GM12892 (cell line): ENCODE results near the gene IL17RD.

Experiments used
- DNase-seq: peaks from one replicate; pipeline ENCODE4 v3.0.0; 2011; ENCODE audit not compliant: insufficient read length
- FAIRE-seq: peaks from 2 replicates; lab custom pipeline; 2011; peaks lifted over from hg19 to GRCh38; lab: Jason Lieb, UNC
- POLR2A ChIP-seq: IDR thresholded peaks from 2 replicates; pipeline ENCODE4 v1.6.1; 2011; ENCODE audit warnings: low read depth, low read length, control low read depth
- POLR2AphosphoS5 ChIP-seq: IDR thresholded peaks from 2 replicates; pipeline ENCODE4 v1.6.1; 2011; ENCODE audit warnings: low read depth, low read length, control low read depth
- TAF1 ChIP-seq: IDR thresholded peaks from 2 replicates; pipeline ENCODE4 v1.6.1; 2011; ENCODE audit warnings: low read depth, mild to moderate bottlenecking, control low read depth, low read length, borderline replicate concordance

Gene IL17RD

DNA sequence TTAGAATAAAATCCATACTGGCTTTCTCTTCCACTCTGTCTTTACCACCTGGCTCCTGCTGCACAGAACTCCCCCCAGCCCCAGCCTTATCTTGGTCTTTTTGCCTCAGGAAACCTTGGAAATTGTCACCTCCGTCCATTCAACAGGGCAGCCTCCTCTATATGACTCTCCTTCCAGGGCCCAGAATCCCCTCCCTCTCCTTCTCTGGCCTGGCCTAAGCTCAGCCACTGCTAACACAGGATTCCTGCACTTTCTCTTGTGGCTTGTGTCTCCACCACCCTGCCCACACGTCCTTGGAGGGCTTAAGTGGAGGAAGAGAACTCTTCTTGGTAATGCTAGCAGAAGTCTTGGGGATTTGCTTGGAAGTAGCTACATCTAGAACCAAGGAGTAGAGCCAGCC is 1.5 kb upstream of the IL17RD start:
- DNase-seq (no peak), FAIRE-seq (no peak)
- TF ChIP-seq POLR2AphosphoS5 (no peak), POLR2A (no peak), TAF1 (no peak)

DNA sequence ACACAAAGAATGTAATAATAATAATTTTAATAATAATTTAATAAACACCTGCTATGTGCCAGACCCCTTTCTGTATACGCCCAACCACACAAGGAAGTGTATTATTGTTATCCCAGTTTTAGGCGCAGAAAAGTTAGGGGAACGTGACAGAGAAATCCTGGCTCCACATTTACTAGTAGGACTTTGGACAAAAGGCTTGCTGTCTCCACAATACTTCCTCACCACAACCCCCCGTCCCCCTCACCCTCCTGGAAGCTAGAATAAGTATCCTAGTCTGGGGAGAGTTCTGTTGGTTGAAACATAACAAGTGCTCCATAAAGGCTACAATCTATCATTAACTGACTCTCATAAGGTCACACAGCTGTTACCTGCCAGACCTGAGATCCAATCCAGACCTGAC is 488 bp upstream of the IL17RD start:
- TF ChIP-seq TAF1 (no peak), POLR2AphosphoS5 (no peak), POLR2A (no peak)
- DNase-seq (no peak), FAIRE-seq (no peak)

DNA sequence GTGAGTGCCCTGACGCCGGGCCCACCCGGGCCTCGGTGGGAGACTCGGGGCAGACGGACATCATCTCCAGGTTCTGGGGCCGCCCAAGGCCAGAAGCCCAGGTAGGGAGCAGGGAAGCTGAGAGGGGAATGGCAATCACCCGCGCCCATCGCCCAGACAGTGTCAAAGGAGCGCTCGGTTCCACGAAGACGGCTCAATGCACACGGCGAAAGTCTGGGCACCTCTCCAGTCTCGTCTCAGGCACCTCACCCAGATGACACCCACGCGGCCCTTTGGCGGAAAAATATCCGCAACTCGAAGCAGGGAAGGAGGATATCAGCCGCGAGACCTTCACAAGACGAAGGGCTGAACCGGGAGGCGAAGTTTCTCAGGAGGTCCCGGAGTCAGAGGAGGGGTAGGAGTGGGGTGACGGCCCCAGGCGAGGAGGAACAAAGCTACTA is 916 bp downstream of the IL17RD start:
- FAIRE-seq (no peak), DNase-seq (no peak)
- no peak for TF ChIP-seq POLR2AphosphoS5
- no peak for TF ChIP-seq TAF1
- TF ChIP-seq POLR2A = no peak

- FAIRE-seq (no peak), DNase-seq (no peak)
- TF ChIP-seq POLR2A (no peak), POLR2AphosphoS5 (no peak), TAF1 (no peak)
These were observed 1.4 kb downstream of the IL17RD start for GRCh38 chr3:57163751-57164150.

GRCh38 chr3:57161915-57162314 is 3.2 kb downstream of the IL17RD start:
- FAIRE-seq (no peak), DNase-seq (no peak)
- no peak for TF ChIP-seq POLR2A
- TF ChIP-seq TAF1 = no peak

DNA sequence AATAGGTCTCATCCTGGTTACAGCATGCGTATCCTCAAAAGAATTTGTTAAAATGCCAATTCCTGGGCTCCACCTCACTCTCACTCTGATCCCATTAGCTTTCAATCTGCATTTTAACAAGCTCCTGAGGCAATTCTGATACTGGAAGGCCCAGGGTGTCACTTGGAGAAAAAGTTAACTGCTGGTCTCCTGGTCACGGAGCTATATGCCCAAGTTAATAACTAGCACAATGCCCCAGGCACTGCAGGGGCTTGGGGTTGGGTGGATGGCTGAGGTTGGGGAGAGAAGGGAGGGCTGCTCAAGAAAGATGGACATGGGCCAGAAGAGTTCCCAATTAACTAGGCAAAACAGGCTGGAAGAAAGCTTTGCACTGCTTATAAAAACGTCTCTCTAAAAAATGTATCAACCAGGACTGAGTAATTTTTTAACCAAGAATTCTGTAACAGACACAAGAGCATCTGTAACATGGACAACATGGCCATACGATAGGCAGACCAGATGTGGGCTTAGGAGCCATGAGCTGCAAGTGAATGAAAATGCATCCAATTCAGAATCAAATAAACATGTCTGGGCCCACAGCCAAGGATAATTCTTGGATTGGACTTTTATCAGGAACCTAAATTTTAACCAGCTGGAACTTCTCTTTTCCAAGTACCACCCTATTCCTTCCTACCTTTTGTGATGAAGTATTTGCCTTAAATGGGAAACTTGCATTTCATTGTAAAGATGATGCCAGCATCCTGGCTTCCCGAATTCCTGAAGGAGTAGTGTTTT is 4.2 kb downstream of the IL17RD start:
- FAIRE-seq (no peak), DNase-seq (no peak)
- TF ChIP-seq POLR2AphosphoS5 (no peak), POLR2A (no peak), TAF1 (no peak)

DNA sequence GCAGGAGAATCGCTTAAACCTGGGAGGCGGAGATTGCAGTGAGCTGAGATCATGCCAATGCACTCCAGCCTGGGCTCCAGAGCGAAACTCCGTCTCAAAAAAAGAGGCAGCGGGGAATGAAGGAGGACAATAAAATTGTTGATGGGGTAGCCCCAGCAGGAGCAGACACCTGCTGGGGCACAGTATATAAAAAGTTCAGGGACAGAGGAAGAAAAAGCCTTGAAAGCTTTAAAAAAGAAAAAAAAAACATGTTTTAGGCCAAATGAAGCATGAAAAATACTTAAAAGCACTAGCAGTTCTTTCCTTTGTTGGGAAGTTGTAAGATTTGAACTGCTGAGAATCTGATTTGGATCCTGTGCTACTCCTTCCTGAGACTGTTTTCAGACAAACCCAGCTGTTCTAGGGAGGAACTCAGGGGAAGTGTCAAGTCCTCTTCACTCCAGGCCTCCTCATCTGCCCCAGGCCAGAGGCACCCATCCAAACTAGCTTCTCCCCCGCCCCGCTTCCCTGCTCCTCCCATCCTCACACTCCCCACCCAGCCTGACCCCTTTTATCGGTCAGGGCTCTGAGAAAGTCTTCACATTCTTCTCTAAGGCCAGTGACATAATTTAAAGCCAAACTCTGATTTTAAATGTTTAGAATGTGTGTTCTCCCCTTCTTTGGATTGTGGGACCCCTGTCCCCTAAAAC is 4.9 kb downstream of the IL17RD start:
- FAIRE-seq (no peak), DNase-seq (no peak)

GRCh38 chr3:57158813-57159738 is 6.1 kb downstream of the IL17RD start:
- DNase-seq = no peak
- FAIRE-seq = peak; percentile 54
- TF ChIP-seq POLR2A (no peak), POLR2AphosphoS5 (no peak), TAF1 (no peak)

More for the DNA sequence above, 4.9 kb downstream of the IL17RD start:
- TF ChIP-seq POLR2AphosphoS5 = no peak
- no peak for TF ChIP-seq POLR2A
- no peak for TF ChIP-seq TAF1

DNA sequence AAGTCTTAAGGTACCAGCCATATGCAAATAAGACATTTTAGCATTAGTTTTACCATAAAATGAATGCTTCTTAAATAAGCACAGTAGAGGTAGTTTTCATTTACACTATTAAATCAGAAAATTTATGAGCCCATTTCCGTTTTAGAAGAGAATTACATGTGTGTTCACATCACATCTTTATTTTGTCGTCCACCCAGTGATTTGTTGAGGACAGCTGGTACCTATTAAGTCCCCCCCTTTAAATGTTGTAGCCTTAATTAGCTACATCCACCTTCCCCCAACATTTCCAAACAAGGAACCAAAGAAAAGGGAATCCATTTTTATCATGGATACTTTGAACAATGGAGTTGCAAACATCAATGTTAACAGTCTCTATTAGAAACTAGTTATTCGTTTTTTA is 6.8 kb downstream of the IL17RD start:
- DNase-seq = no peak
- FAIRE-seq = no peak
- TF ChIP-seq TAF1 (no peak), POLR2A (no peak), POLR2AphosphoS5 (no peak)

DNA sequence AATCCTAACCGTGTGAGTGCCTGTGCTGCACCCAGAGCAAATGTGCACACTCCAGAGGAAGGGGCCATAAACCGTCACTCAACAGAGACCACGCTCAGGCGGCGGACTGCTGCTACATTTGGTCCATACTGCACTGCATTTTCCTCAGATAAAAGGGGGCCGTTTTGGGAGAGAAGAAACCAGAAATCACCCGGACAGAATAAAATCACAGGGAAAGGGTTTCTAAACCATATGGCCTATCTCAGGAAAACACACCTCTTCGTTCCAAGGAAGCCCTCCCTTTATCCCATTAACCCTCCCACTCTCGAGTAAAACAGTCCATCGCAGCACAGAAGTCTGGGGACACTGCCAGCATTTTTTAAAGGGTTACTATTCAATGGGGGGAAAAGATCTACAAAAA is 7.6 kb downstream of the IL17RD start:
- DNase-seq = no peak
- FAIRE-seq = no peak
- no peak for TF ChIP-seq TAF1
- TF ChIP-seq POLR2A = no peak
- no peak for TF ChIP-seq POLR2AphosphoS5

DNA sequence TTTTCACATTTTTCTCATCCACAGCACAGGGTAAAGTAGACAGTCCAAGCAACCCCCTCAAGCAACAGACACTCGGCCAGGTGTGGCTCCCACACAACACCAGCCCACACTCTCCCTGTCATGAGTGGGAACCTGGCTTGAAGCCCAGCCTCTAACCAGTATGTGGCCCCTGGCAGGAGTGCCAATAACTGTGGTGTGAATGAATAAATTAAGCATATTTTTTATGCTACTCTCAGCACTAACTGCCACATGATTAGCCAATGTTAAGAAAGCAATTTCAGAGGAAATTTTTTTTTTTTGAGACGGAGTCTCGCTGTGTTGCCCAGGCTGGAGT is 9.9 kb downstream of the IL17RD start:
- TF ChIP-seq POLR2AphosphoS5 (no peak), TAF1 (no peak), POLR2A (no peak)
- FAIRE-seq = no peak
- DNase-seq = no peak
